ENCODE measurements around the gene SEPTIN5.

DNA sequence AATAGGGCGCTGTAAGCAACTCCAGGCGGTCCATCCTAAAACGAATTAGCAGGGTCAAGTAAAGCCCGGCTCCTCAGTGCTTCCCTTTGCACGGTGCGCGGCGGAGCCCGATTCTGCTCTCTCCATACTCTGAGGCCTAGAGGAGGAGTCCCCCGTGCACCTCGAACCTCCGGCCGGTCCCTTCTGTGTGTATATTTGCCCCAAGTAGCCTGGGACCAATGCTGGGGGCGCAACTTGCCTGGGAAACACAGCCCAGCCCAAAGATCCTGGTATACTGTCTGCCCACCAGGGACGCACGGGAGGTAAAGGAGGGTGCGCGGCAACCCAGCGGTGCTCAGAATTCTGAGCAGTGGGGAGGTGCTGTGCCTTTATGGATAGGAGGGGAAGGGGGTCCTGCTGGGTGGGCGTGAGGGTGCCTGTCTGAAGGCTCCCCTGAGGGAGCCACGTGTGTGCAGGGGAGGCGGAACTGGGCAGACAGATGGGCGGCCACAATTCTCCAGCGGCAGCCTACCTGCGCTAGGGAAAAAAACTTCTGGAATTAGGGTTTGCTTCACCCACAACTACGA is 41.5 kb downstream of the SEPTIN5 start:
- TF ChIP-seq, protein P1, sequence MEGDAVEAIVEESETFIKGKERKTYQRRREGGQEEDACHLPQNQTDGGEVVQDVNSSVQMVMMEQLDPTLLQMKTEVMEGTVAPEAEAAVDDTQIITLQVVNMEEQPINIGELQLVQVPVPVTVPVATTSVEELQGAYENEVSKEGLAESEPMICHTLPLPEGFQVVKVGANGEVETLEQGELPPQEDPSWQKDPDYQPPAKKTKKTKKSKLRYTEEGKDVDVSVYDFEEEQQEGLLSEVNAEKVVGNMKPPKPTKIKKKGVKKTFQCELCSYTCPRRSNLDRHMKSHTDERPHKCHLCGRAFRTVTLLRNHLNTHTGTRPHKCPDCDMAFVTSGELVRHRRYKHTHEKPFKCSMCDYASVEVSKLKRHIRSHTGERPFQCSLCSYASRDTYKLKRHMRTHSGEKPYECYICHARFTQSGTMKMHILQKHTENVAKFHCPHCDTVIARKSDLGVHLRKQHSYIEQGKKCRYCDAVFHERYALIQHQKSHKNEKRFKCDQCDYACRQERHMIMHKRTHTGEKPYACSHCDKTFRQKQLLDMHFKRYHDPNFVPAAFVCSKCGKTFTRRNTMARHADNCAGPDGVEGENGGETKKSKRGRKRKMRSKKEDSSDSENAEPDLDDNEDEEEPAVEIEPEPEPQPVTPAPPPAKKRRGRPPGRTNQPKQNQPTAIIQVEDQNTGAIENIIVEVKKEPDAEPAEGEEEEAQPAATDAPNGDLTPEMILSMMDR (IDR thresholded peaks at IDR 0.05), result no peak
- TF ChIP-seq POLR2A (IDR thresholded peaks at IDR 0.05), result no peak
